WTC11 (cell line): ENCODE results near the gene CCND3.

ENCODE experiments used
- E2F4 ChIP-seq: sonication (generic); formaldehyde crosslinking; IDR thresholded peaks from 2 replicates; pipeline ENCODE4 v1.8.1; 2022; ENCODE audit warnings: low read depth, mild to moderate bottlenecking, moderate library complexity, missing genetic modification reagents, borderline replicate concordance
- TEAD4 ChIP-seq: sonication (generic); formaldehyde crosslinking; IDR thresholded peaks from 2 replicates; pipeline ENCODE4 v1.8.0; 2022; ENCODE audit warnings: mild to moderate bottlenecking, missing genetic modification reagents

- TF ChIP-seq E2F4 (CRISPR knock-in tag) (no peak), TEAD4 (CRISPR knock-in tag) (no peak)
Measured at GRCh38 chr6:41936073-41936837, 5.4 kb downstream of the CCND3 start.
